Upper lobe of left lung (tissue), 6 donors: ENCODE measurements around the gene PVALB. TPM values are rescaled to one million over a fixed set of nuclear protein-coding genes. Genes with fewer than 3 reads are reported as not detected.

Source experiments
- ATAC-seq, 2 donors: fragments of 200-7000 bp; cut with Tn5 transposase; one replicate each; pipeline ENCODE4 v1.9.1; 2022; ENCODE audit warnings: mild to moderate bottlenecking in 2 of 2, moderate library complexity in 2 of 2; ENCODE audit not compliant: low FRiP score in 2 of 2
- DNase-seq, 2 donors: peaks; one replicate each; pipeline ENCODE4 v3.0.0-alpha.2; 2019 to 2020
- H3K27ac ChIP-seq, 4 donors: fragments of 200-600 bp; sonication (generic); one replicate each; pipeline ENCODE4 v1.5.1; 2016 to 2019
- H3K27me3 ChIP-seq, 4 donors: fragments of 200-600 bp; sonication (generic); one replicate each; pipeline ENCODE4 v1.5.1; 2017 to 2019
- H3K36me3 ChIP-seq, 4 donors: fragments of 200-600 bp; sonication (generic); one replicate each; pipeline ENCODE4 v1.5.1; 2016 to 2019
- H3K4me1 ChIP-seq, 4 donors: fragments of 200-600 bp; sonication (generic); one replicate each; pipeline ENCODE4 v1.5.1; 2018 to 2019
- H3K4me3 ChIP-seq, 4 donors: fragments of 200-600 bp; sonication (generic); one replicate each; pipeline ENCODE4 v1.5.1; 2017 to 2019; ENCODE audit warnings: mild to moderate bottlenecking in 2 of 4, moderate library complexity in 1 of 4
- H3K9me3 ChIP-seq, 4 donors: fragments of 200-600 bp; sonication (generic); one replicate each; pipeline ENCODE4 v1.5.1; 2018 to 2019
- CTCF ChIP-seq, 6 experiments: fragments of 450-650 bp in 4 of 6; fragments of 200-600 bp in 2 of 6; sonication (generic) in 2 of 6; IDR thresholded peaks; one replicate each; pipeline ENCODE4 v1.5.1; 2016 to 2019; ENCODE audit warnings: antibody characterized with exemption in 6 of 6
- EP300 ChIP-seq, 4 donors: sonication (generic); formaldehyde crosslinking; IDR thresholded peaks; one replicate each; pipeline ENCODE4 v1.5.1; 2017; ENCODE audit warnings: antibody characterized with exemption in 4 of 4, control low read depth in 2 of 4
- POLR2A ChIP-seq, 4 donors: fragments of 450-650 bp; IDR thresholded peaks; one replicate each; pipeline ENCODE4 v1.5.1; 2016 to 2017; ENCODE audit warnings: antibody characterized with exemption in 4 of 4, mild to moderate bottlenecking in 2 of 4
- POLR2AphosphoS5 ChIP-seq, 2 donors: sonication (generic); formaldehyde crosslinking; IDR thresholded peaks; one replicate each; pipeline ENCODE4 v1.5.1; 2017; ENCODE audit warnings: antibody characterized with exemption in 2 of 2
- WGBS, 2 donors: methylation state at CpG; one replicate each; pipeline ENCODE4 v1.1.5; 2017 to 2018; 5-methylcytosine and 5-hydroxymethylcytosine counted together
- total RNA-seq, 6 donors: library from RNA; depleted of rRNA in 4 of 6; stranded (reverse); fragments of >200 nt in 4 of 6; gene quantifications; one replicate each; pipeline versions ENCODE4 v1.1.0 to v1.2.1, GENCODE V29; 2016 to 2021
- donor health status: DM: no; HTN: no; CAD: no; lungs with moderate emphysema.
- donor health status: DM: no; HTN: yes; CAD: no; lungs with severe emphysema.

Gene PVALB
- total RNA-seq, 6 donors from 2014 or later, result 1.5 to 3.3 (median 1.8) TPM; not detected in 3

- no peaks in the 10 kb centered on the region for H3K9me3 ChIP-seq
- peak in 1 of 2 donors; percentile 10 for DNase-seq
- 87 to 94% methylated on average over 10 to 14 of the region's 15 CpGs for WGBS, 2 donors
- ATAC-seq, result no peak
- no peaks in the 10 kb centered on the region for H3K27me3 ChIP-seq
- no peak overlapping the region for H3K4me3 ChIP-seq
- TF ChIP-seq POLR2A (IDR thresholded peaks at IDR 0.05), result no peak
- TF ChIP-seq POLR2AphosphoS5 (IDR thresholded peaks at IDR 0.05), result no peak
- no peak for TF ChIP-seq CTCF (IDR thresholded peaks at IDR 0.05)
- no peak for TF ChIP-seq EP300 (IDR thresholded peaks at IDR 0.05)
- no peak overlapping the region for H3K27ac ChIP-seq
- H3K4me1 ChIP-seq, result peaks cover 0 to 11% (median 4%) of the 10 kb centered on the region in 4 donors
- peaks cover 0 to 10% (median 2%) of the 10 kb centered on the region in 4 donors for H3K36me3 ChIP-seq
These were observed 58.0 kb downstream of the PVALB start for GRCh38 chr22:36758792-36759271.

- no peak overlapping the region for H3K4me3 ChIP-seq
- ATAC-seq, result peak; percentile 77 to 80
- peak in 1 of 2 donors; percentile 85 for DNase-seq
- TF ChIP-seq EP300 (IDR thresholded peaks at IDR 0.05), result no peak
- no peak for TF ChIP-seq POLR2AphosphoS5 (IDR thresholded peaks at IDR 0.05)
- TF ChIP-seq POLR2A (IDR thresholded peaks at IDR 0.05), result no peak
- peak; percentile 65 to 81 (median 76) for TF ChIP-seq CTCF (IDR thresholded peaks at IDR 0.05)
- 67 to 73% methylated on average over 6 to 17 of the region's 19 CpGs for WGBS, 2 donors
- peaks cover 0 to 6% (median 0%) of the 10 kb centered on the region in 4 donors for H3K36me3 ChIP-seq
- H3K27me3 ChIP-seq, result no peaks in the 10 kb centered on the region
- H3K4me1 ChIP-seq, result peaks cover 0 to 8% (median 4%) of the 10 kb centered on the region in 4 donors
- no peak overlapping the region for H3K27ac ChIP-seq
- H3K9me3 ChIP-seq, result no peaks in the 10 kb centered on the region
These were observed 59.1 kb downstream of the PVALB start for GRCh38 chr22:36757668-36758211.

- peak in 1 of 2 donors; percentile 15 for DNase-seq
These were observed 59.8 kb downstream of the PVALB start for GRCh38 chr22:36756746-36757655.

GRCh38 chr22:36756031-36756430 lies 60.8 kb downstream of the PVALB start:
- no peaks in the 10 kb centered on the region for H3K36me3 ChIP-seq
- H3K4me1 ChIP-seq, result peaks cover 0 to 7% (median 0%) of the 10 kb centered on the region in 4 donors
- 48% methylated on average over 7 of the region's 7 CpGs; no CpG with 5 or more reads in 1 of the 2 donors for WGBS, 2 donors
- peak; percentile 4 to 5 for ATAC-seq
- H3K27me3 ChIP-seq, result no peaks in the 10 kb centered on the region
- no peaks in the 10 kb centered on the region for H3K9me3 ChIP-seq
- TF ChIP-seq POLR2A (IDR thresholded peaks at IDR 0.05) (no peak), EP300 (IDR thresholded peaks at IDR 0.05) (no peak), POLR2AphosphoS5 (IDR thresholded peaks at IDR 0.05) (no peak), CTCF (IDR thresholded peaks at IDR 0.05) (no peak)
- DNase-seq, result peak in 1 of 2 donors; percentile 13
- no peak overlapping the region for H3K27ac ChIP-seq
- H3K4me3 ChIP-seq, result no peak overlapping the region

More at GRCh38 chr22:36756746-36757655, 59.8 kb downstream of the PVALB start:
- ATAC-seq, result no peak
- TF ChIP-seq CTCF (IDR thresholded peaks at IDR 0.05), result no peak
- no peak for TF ChIP-seq EP300 (IDR thresholded peaks at IDR 0.05)
- no peak for TF ChIP-seq POLR2AphosphoS5 (IDR thresholded peaks at IDR 0.05)
- TF ChIP-seq POLR2A (IDR thresholded peaks at IDR 0.05), result no peak
- Histone ChIP-seq H3K27ac (no peak overlapping the region), H3K27me3 (no peaks in the 10 kb centered on the region), H3K9me3 (no peaks in the 10 kb centered on the region), H3K4me1 (peaks cover 0 to 7% (median under 1%) of the 10 kb centered on the region in 4 donors), H3K4me3 (no peak overlapping the region), H3K36me3 (peaks cover 0 to 2% (median 0%) of the 10 kb centered on the region in 4 donors)
- 59 to 60% methylated on average over 25 to 28 of the region's 28 CpGs for WGBS, 2 donors
